Activated CD8-positive, alpha-beta T cell treated with anti-CD3 and anti-CD28 coated beads for 36 hours (primary cell): ENCODE results near the gene EFNA5. TPM values are rescaled to one million over a fixed set of nuclear protein-coding genes. Genes with fewer than 3 reads are reported as not detected.

Experiments used
- ATAC-seq: fragments of 200-7000 bp; cut with Tn5 transposase; one replicate; pipeline ENCODE4 v1.10.0; 2021; ENCODE audit warnings: mild to moderate bottlenecking, moderate library complexity
- CTCF ChIA-PET: fragments of 350-600 bp; sonication (Branson Sonifier 250); formaldehyde crosslinking; loops from one replicate; lab custom pipeline; 2021; ENCODE audit warnings: antibody characterized with exemption; lab: Charles Lee
- POLR2A ChIA-PET: fragments of 350-600 bp; sonication (Branson Sonifier 250); formaldehyde crosslinking; loops from one replicate; lab custom pipeline; 2021; ENCODE audit warnings: antibody characterized with exemption; lab: Charles Lee
- DNase-seq: peaks from one replicate; pipeline ENCODE4 v3.0.0-alpha.2; 2020
- H3K27ac Mint-ChIP-seq: one replicate; pipeline ENCODE4 v1.8.0; 2021; ENCODE audit warnings: mild to moderate bottlenecking, mixed read lengths
- H3K27me3 Mint-ChIP-seq: one replicate; pipeline ENCODE4 v1.8.0; 2021; ENCODE audit warnings: mixed read lengths
- H3K36me3 Mint-ChIP-seq: one replicate; pipeline ENCODE4 v1.8.0; 2021; ENCODE audit warnings: low read depth, mixed read lengths
- H3K4me1 Mint-ChIP-seq: one replicate; pipeline ENCODE4 v1.8.0; 2021; ENCODE audit warnings: low read depth, mixed read lengths
- H3K4me3 Mint-ChIP-seq: one replicate; pipeline ENCODE4 v1.8.0; 2021; ENCODE audit warnings: mild to moderate bottlenecking, moderate library complexity, mixed read lengths
- H3K9me3 Mint-ChIP-seq: one replicate; pipeline ENCODE4 v1.8.0; 2021; ENCODE audit warnings: mixed read lengths
- intact Hi-C: fragments of 100-400 bp; cut with micrococcal nuclease; formaldehyde crosslinking; loops from one replicate; pipeline ENCODE4 v1.10.0; 2022
- total RNA-seq, 2 experiments: library from RNA; stranded (reverse); gene quantifications; one replicate each; pipeline ENCODE4 v1.2.3, GENCODE V29; 2021
- TF ChIP-seq, protein P1 (sequence below): fragments of 200-600 bp; IDR thresholded peaks from one replicate; pipeline ENCODE4 v1.8.0; 2022; ENCODE audit warnings: antibody characterized with exemption, mild to moderate bottlenecking

The EFNA5 gene
- total RNA-seq, 2 experiments from 2014 or later: not detected

DNA sequence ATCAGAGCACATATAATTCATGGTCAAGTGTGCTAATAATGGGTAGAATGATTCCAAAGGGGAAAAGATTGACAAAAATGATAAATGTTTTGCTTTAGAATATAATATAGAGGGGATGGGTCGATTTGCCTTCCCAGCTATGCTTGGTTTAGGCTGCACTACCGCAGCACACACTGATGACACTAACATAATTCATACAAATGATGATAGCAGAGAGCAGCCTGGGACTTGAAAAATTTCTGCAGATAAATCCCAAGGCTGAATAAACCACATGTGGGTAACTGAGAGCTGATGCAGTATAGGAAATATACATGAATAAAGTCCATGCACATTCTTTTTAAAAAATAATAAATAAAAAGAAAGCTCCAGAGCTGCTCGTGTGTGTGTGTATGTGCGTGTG, 54.5 kb downstream of the EFNA5 start:
- peaks cover 2% of the 10 kb centered on the region for H3K27me3 Mint-ChIP-seq
- H3K36me3 Mint-ChIP-seq: no peaks in the 10 kb centered on the region
- no peak overlapping the region for H3K4me3 Mint-ChIP-seq
- ATAC-seq (no peak), DNase-seq (no peak)
- ChIA-PET POLR2A (no interaction called here), CTCF (interaction anchor here (0.7 kb wide), 1 partner anchor 9 kb away, joined by 3 read pairs; no protein-coding TSS in a partner anchor)
- H3K4me1 Mint-ChIP-seq: no peaks in the 10 kb centered on the region
- H3K27ac Mint-ChIP-seq: no peak overlapping the region
- no peaks in the 10 kb centered on the region for H3K9me3 Mint-ChIP-seq
- intact Hi-C loops: no loop called here
- TF ChIP-seq, protein P1, sequence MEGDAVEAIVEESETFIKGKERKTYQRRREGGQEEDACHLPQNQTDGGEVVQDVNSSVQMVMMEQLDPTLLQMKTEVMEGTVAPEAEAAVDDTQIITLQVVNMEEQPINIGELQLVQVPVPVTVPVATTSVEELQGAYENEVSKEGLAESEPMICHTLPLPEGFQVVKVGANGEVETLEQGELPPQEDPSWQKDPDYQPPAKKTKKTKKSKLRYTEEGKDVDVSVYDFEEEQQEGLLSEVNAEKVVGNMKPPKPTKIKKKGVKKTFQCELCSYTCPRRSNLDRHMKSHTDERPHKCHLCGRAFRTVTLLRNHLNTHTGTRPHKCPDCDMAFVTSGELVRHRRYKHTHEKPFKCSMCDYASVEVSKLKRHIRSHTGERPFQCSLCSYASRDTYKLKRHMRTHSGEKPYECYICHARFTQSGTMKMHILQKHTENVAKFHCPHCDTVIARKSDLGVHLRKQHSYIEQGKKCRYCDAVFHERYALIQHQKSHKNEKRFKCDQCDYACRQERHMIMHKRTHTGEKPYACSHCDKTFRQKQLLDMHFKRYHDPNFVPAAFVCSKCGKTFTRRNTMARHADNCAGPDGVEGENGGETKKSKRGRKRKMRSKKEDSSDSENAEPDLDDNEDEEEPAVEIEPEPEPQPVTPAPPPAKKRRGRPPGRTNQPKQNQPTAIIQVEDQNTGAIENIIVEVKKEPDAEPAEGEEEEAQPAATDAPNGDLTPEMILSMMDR: no peak

DNA sequence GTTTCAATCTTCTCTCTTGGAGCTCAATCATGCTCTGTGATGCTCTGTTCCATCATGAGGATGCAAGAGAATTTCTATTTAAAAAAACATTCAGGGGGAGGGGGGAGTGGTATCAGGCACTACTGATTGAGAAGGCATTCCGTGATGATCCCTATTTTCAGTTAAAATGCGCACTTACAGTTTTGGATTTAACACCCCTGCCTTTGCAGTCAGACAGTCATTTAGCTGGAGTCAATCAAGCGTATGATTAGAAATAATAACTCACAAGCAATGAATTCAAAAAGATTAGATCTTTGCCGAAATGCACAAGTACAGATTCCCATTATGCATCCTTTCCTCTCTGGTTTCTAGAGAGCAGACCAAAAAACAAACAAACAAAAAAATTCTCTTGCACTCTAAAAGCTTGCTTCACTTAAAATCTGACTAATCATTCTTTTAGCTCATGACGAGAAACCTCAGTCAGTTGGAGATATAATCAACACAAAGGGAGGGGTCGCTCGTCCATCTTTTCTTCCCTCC, 55.4 kb downstream of the EFNA5 start:
- H3K4me1 Mint-ChIP-seq: no peaks in the 10 kb centered on the region
- TF ChIP-seq, protein P1: no peak
- no peaks in the 10 kb centered on the region for H3K9me3 Mint-ChIP-seq
- ATAC-seq (no peak), DNase-seq (no peak)
- ChIA-PET CTCF (no interaction called here), POLR2A (no interaction called here)
- intact Hi-C loops: no loop called here
- no peak overlapping the region for H3K27ac Mint-ChIP-seq
- H3K4me3 Mint-ChIP-seq: no peak overlapping the region
- no peaks in the 10 kb centered on the region for H3K36me3 Mint-ChIP-seq
- peaks cover 5% of the 10 kb centered on the region for H3K27me3 Mint-ChIP-seq

DNA sequence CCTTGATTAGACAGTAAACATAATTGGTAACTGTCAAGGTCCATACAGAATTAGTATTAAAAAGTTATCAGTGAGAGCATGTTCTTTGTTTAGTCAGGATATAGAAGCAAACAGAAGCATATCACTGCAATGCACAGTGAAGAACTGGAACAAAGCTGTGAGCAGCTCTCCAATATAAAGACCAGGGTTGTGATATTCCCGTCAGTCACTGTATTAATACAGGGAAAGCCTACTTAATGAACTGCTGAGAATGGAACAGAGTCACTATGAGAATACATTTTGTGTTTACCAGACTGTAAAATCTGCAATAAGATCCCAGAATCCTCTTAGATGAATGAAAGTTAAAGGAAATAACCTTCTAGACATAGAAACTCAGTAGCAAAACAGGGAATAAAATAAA, 58.2 kb downstream of the EFNA5 start:
- Mint-ChIP-seq H3K4me3 (no peak overlapping the region), H3K27me3 (peaks cover 7% of the 10 kb centered on the region), H3K4me1 (no peaks in the 10 kb centered on the region), H3K9me3 (no peaks in the 10 kb centered on the region), H3K27ac (no peak overlapping the region), H3K36me3 (no peaks in the 10 kb centered on the region)
- CTCF ChIA-PET: no interaction called here
- TF ChIP-seq, protein P1: no peak
- ATAC-seq (no peak), DNase-seq (no peak)
- intact Hi-C loops: no loop called here
- POLR2A ChIA-PET: no interaction called here

DNA sequence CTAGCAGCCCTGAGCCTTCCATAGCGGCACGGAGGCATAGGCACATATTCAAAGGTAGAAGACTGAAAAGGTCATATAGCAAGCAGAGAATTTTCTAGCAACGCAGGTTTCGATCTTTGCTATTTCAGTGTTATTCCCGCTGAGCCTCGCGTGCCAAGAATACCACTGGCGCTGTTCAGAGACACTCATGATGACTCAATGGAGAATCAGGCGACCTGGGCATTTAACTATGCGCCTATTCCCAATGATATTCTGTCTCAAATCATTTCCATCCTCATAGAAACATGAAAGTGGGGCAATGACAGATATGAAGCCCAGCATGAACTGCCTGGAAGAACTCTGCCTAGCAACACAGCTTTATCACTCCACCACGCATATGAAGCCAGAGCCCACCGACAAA, 59.9 kb downstream of the EFNA5 start:
- ChIA-PET POLR2A (interaction anchor here (0.6 kb wide), 1 partner anchor 11 kb away, joined by 3 read pairs; no protein-coding TSS in a partner anchor), CTCF (no interaction called here)
- no peak overlapping the region for H3K27ac Mint-ChIP-seq
- DNase-seq: no peak
- no peaks in the 10 kb centered on the region for H3K36me3 Mint-ChIP-seq
- no peak overlapping the region for H3K4me3 Mint-ChIP-seq
- no peaks in the 10 kb centered on the region for H3K9me3 Mint-ChIP-seq
- no peak for ATAC-seq
- intact Hi-C loops: no loop called here
- no peaks in the 10 kb centered on the region for H3K4me1 Mint-ChIP-seq
- peaks cover 16% of the 10 kb centered on the region for H3K27me3 Mint-ChIP-seq
- TF ChIP-seq, protein P1: no peak

DNA sequence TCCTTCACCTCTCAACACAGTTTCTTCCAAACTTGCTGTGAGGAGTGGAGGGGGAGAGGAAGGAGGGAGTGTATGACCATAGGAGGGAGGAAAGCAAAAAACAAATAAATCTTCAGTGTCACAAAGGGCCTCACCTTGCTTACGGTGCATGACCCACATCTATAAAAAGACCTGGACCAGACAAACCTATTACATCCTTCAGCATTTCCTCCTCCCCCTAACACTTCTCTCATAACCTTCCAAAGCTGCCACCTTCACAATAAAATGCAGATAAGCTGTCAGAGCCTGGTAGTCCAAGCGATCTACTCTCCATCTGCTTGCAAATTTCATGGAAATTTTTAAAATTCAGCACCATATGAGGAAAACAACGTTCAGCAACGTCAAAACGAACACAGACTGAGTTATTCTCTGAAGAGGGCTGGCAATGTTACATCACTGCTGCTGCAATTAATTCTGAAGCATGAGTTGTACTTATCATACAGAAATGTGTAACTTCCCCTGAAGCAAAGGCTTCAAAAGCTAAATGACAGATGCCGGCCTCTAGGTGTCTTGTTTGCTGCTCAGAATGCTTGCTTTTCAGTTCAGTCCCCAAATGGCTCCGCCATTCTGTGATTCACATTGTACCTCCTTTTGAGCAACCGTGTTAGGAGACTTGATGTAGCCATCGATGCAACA, 62.9 kb downstream of the EFNA5 start:
- Mint-ChIP-seq H3K9me3 (no peaks in the 10 kb centered on the region), H3K27ac (no peak overlapping the region), H3K36me3 (no peaks in the 10 kb centered on the region), H3K27me3 (peaks cover 21% of the 10 kb centered on the region), H3K4me3 (no peak overlapping the region), H3K4me1 (no peaks in the 10 kb centered on the region)
- TF ChIP-seq, protein P1: no peak
- ChIA-PET POLR2A (no interaction called here), CTCF (no interaction called here)
- no peak for DNase-seq
- intact Hi-C loops: no loop called here
- no peak for ATAC-seq
